Measurements from ENCODE around the gene CLDN15. TPM values are rescaled to one million over a fixed set of nuclear protein-coding genes. Genes with fewer than 3 reads are reported as not detected.
A peak's percentile ranks its signal among the peaks of the same experiment; 100 is the strongest.
"Not testable (repeated sequence)": the region's sequence is repeated elsewhere in the genome, so short reads cannot be mapped to it uniquely, and the experiment has no call there.

The CLDN15 gene
- total RNA-seq, 6 experiments from 2014 or later = 2.0 to 3.5 (median 2.9) TPM

GRCh38 chr7:101258243-101258731 lies 20.7 kb upstream of the CLDN15 start:
- no peak overlapping the region for H3K4me3 Mint-ChIP-seq
- no peaks in the 10 kb centered on the region for H3K9me3 Mint-ChIP-seq
- no peak for TF ChIP-seq CTCF (IDR thresholded peaks at IDR 0.05)
- H3K27ac Mint-ChIP-seq = no peak overlapping the region
- H3K36me3 Mint-ChIP-seq (ENCODE audit: low read depth) = no peaks in the 10 kb centered on the region
- no peak for DNase-seq
- H3K27me3 Mint-ChIP-seq (ENCODE audit: insufficient read depth) = peaks cover 21% of the 10 kb centered on the region
- H3K4me1 Mint-ChIP-seq (ENCODE audit: low read depth) = no peaks in the 10 kb centered on the region

- no peak for DNase-seq
- Mint-ChIP-seq H3K36me3 (ENCODE audit: low read depth) (peaks cover 7% of the 10 kb centered on the region), H3K4me1 (ENCODE audit: low read depth) (peaks cover 18% of the 10 kb centered on the region), H3K9me3 (peaks cover 5% of the 10 kb centered on the region; the same call in 1 of the 2 replicates), H3K4me3 (no peak overlapping the region), H3K27me3 (ENCODE audit: insufficient read depth) (peaks cover 17% of the 10 kb centered on the region), H3K27ac (no peak overlapping the region)
- TF ChIP-seq CTCF (IDR thresholded peaks at IDR 0.05) = no peak
Observed at GRCh38 chr7:101255796-101256195, 18.2 kb upstream of the CLDN15 start.

- DNase-seq; H3K9me3 Mint-ChIP-seq; H3K4me3 Mint-ChIP-seq; H3K27me3 Mint-ChIP-seq (ENCODE audit: insufficient read depth); H3K27ac Mint-ChIP-seq: not testable (repeated sequence)
- peaks cover 12% of the 10 kb centered on the region for H3K36me3 Mint-ChIP-seq (ENCODE audit: low read depth)
- H3K4me1 Mint-ChIP-seq (ENCODE audit: low read depth) = peaks cover 26% of the 10 kb centered on the region
Observed at GRCh38 chr7:101253199-101253598, 15.6 kb upstream of the CLDN15 start.

GRCh38 chr7:101251871-101252659 lies 14.5 kb upstream of the CLDN15 start:
- Mint-ChIP-seq H3K4me3 (peak overlapping the region; percentile 99), H3K36me3 (ENCODE audit: low read depth) (peaks cover 12% of the 10 kb centered on the region), H3K27ac (peak overlapping the region; percentile 96), H3K4me1 (ENCODE audit: low read depth) (peaks cover 26% of the 10 kb centered on the region), H3K27me3 (ENCODE audit: insufficient read depth) (peaks cover 6% of the 10 kb centered on the region), H3K9me3 (peaks cover 5% of the 10 kb centered on the region; the same call in 1 of the 2 replicates)
- TF ChIP-seq CTCF (IDR thresholded peaks at IDR 0.05) = no peak
- DNase-seq = peak; percentile 98

- no peak for DNase-seq
- peaks cover 26% of the 10 kb centered on the region for H3K4me1 Mint-ChIP-seq (ENCODE audit: low read depth)
- H3K9me3 Mint-ChIP-seq = peaks cover 5% of the 10 kb centered on the region; the same call in 1 of the 2 replicates
- no peak for TF ChIP-seq CTCF (IDR thresholded peaks at IDR 0.05)
- H3K27me3 Mint-ChIP-seq (ENCODE audit: insufficient read depth) = peaks cover 6% of the 10 kb centered on the region
- H3K27ac Mint-ChIP-seq = no peak overlapping the region
- peak overlapping the region; percentile 99 for H3K4me3 Mint-ChIP-seq
- peaks cover 17% of the 10 kb centered on the region for H3K36me3 Mint-ChIP-seq (ENCODE audit: low read depth)
Observed at GRCh38 chr7:101250324-101250723, 12.7 kb upstream of the CLDN15 start.

GRCh38 chr7:101248276-101248675 lies 10.7 kb upstream of the CLDN15 start:
- peaks cover 39% of the 10 kb centered on the region for H3K4me1 Mint-ChIP-seq (ENCODE audit: low read depth)
- TF ChIP-seq CTCF (IDR thresholded peaks at IDR 0.05) = peak; percentile 21; the same call in 1 of the 2 replicates
- peaks cover 21% of the 10 kb centered on the region for H3K36me3 Mint-ChIP-seq (ENCODE audit: low read depth)
- H3K27me3 Mint-ChIP-seq (ENCODE audit: insufficient read depth) = peaks cover 6% of the 10 kb centered on the region
- no peak overlapping the region for H3K4me3 Mint-ChIP-seq
- no peak for DNase-seq
- no peak overlapping the region for H3K27ac Mint-ChIP-seq
- H3K9me3 Mint-ChIP-seq = peaks cover 5% of the 10 kb centered on the region; the same call in 1 of the 2 replicates
